ENCODE results near the gene SEMA6D.

The SEMA6D gene

GRCh38 chr15:47741082-47741481, 23.8 kb downstream of the SEMA6D start:
- Histone ChIP-seq H4K20me1 (ENCODE audit: insufficient read depth, low read length) (no peaks in the 10 kb centered on the region), H3K36me3 (replicated peaks; ENCODE audit: insufficient read depth, low read length) (no peaks in the 10 kb centered on the region), H3K79me2 (ENCODE audit: low read length) (no peaks in the 10 kb centered on the region), H3K4me1 (ENCODE audit: low read length) (no peaks in the 10 kb centered on the region), H2AFZ (ENCODE audit: low read length) (no peak overlapping the region), H3F3A (ENCODE audit: insufficient read depth, low read length) (no peaks in the 10 kb centered on the region), H3K9ac (ENCODE audit: low read length) (no peak overlapping the region), H3K9me2 (replicated peaks; ENCODE audit: insufficient read depth, low read length) (no peaks in the 10 kb centered on the region), H3K4me3 (ENCODE audit: low read length) (no peak overlapping the region), H3K27me3 (replicated peaks; ENCODE audit: insufficient read depth, low read length) (no peaks in the 10 kb centered on the region), H3K4me2 (ENCODE audit: low read depth, low read length) (no peak overlapping the region), H3K27ac (ENCODE audit: low read length) (no peak overlapping the region), H3K9me3 (replicated peaks; ENCODE audit: insufficient read depth, low read length) (no peaks in the 10 kb centered on the region)
- DNase-seq = no peak
- TF ChIP-seq CTCF (IDR thresholded peaks at IDR 0.05; ENCODE audit: low read length) = no peak
- TF ChIP-seq EZH2 (optimal IDR thresholded peaks at IDR 0.05; ENCODE audit: low read depth, low read length) = no peak
- no peak for TF ChIP-seq EZH2phosphoT487 (IDR thresholded peaks at IDR 0.05; ENCODE audit: low read length)

DNA sequence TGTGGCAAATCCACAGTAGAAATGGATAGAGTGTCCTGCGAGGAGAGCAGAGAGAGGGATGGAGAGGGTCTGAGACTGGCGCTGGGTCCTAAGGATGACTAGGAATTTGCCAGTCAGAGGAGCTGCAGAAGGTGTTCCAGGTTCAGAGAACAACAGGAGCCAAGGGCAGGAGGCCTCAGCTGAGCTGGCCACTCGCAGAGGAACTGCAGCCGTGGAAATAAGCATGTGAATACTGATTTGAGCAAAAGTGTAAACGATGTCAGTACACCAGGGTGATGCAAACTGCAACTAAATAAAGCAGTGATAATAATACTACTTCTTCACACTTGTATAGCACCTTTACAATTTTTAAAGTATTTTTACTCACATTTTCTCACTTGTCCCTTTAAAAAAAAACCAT, 24.6 kb downstream of the SEMA6D start:
- H3K4me2 ChIP-seq (ENCODE audit: low read depth, low read length) = no peak overlapping the region
- no peaks in the 10 kb centered on the region for H3K9me3 ChIP-seq (replicated peaks; ENCODE audit: insufficient read depth, low read length)
- H3K9ac ChIP-seq (ENCODE audit: low read length) = no peak overlapping the region
- H3K9me2 ChIP-seq (replicated peaks; ENCODE audit: insufficient read depth, low read length) = no peaks in the 10 kb centered on the region
- H3K79me2 ChIP-seq (ENCODE audit: low read length) = no peaks in the 10 kb centered on the region
- no peak overlapping the region for H2AFZ ChIP-seq (ENCODE audit: low read length)
- H3K27ac ChIP-seq (ENCODE audit: low read length) = no peak overlapping the region
- H3K36me3 ChIP-seq (replicated peaks; ENCODE audit: insufficient read depth, low read length) = no peaks in the 10 kb centered on the region
- TF ChIP-seq EZH2 (optimal IDR thresholded peaks at IDR 0.05; ENCODE audit: low read depth, low read length) (no peak), EZH2phosphoT487 (IDR thresholded peaks at IDR 0.05; ENCODE audit: low read length) (no peak), CTCF (IDR thresholded peaks at IDR 0.05; ENCODE audit: low read length) (no peak)
- no peaks in the 10 kb centered on the region for H3K27me3 ChIP-seq (replicated peaks; ENCODE audit: insufficient read depth, low read length)
- no peaks in the 10 kb centered on the region for H3K4me1 ChIP-seq (ENCODE audit: low read length)
- H3K4me3 ChIP-seq (ENCODE audit: low read length) = no peak overlapping the region
- H3F3A ChIP-seq (ENCODE audit: insufficient read depth, low read length) = no peaks in the 10 kb centered on the region
- DNase-seq = no peak
- H4K20me1 ChIP-seq (ENCODE audit: insufficient read depth, low read length) = no peaks in the 10 kb centered on the region

GRCh38 chr15:47742334-47742733, 25.0 kb downstream of the SEMA6D start:
- H3F3A ChIP-seq (ENCODE audit: insufficient read depth, low read length) = no peaks in the 10 kb centered on the region
- H3K27ac ChIP-seq (ENCODE audit: low read length) = no peak overlapping the region
- H3K9me3 ChIP-seq (replicated peaks; ENCODE audit: insufficient read depth, low read length) = no peaks in the 10 kb centered on the region
- no peak overlapping the region for H3K4me3 ChIP-seq (ENCODE audit: low read length)
- H3K36me3 ChIP-seq (replicated peaks; ENCODE audit: insufficient read depth, low read length) = no peaks in the 10 kb centered on the region
- no peaks in the 10 kb centered on the region for H3K9me2 ChIP-seq (replicated peaks; ENCODE audit: insufficient read depth, low read length)
- H2AFZ ChIP-seq (ENCODE audit: low read length) = no peak overlapping the region
- H4K20me1 ChIP-seq (ENCODE audit: insufficient read depth, low read length) = no peaks in the 10 kb centered on the region
- no peaks in the 10 kb centered on the region for H3K4me1 ChIP-seq (ENCODE audit: low read length)
- H3K4me2 ChIP-seq (ENCODE audit: low read depth, low read length) = no peak overlapping the region
- no peaks in the 10 kb centered on the region for H3K27me3 ChIP-seq (replicated peaks; ENCODE audit: insufficient read depth, low read length)
- H3K9ac ChIP-seq (ENCODE audit: low read length) = no peak overlapping the region
- TF ChIP-seq EZH2phosphoT487 (IDR thresholded peaks at IDR 0.05; ENCODE audit: low read length) = no peak
- TF ChIP-seq CTCF (IDR thresholded peaks at IDR 0.05; ENCODE audit: low read length) = no peak
- no peak for TF ChIP-seq EZH2 (optimal IDR thresholded peaks at IDR 0.05; ENCODE audit: low read depth, low read length)
- H3K79me2 ChIP-seq (ENCODE audit: low read length) = no peaks in the 10 kb centered on the region
- DNase-seq = no peak

Measured in MM.1S (cell line).